ENCODE results near the gene AEN. TPM values are rescaled to one million over a fixed set of nuclear protein-coding genes. Genes with fewer than 3 reads are reported as not detected.

Gene AEN
- total and polyA plus RNA-seq, 2 of the 8 experiments (the other 6 are each of a cell fraction or from before 2014, with no cell fraction given), result 112 to 122 TPM

DNA sequence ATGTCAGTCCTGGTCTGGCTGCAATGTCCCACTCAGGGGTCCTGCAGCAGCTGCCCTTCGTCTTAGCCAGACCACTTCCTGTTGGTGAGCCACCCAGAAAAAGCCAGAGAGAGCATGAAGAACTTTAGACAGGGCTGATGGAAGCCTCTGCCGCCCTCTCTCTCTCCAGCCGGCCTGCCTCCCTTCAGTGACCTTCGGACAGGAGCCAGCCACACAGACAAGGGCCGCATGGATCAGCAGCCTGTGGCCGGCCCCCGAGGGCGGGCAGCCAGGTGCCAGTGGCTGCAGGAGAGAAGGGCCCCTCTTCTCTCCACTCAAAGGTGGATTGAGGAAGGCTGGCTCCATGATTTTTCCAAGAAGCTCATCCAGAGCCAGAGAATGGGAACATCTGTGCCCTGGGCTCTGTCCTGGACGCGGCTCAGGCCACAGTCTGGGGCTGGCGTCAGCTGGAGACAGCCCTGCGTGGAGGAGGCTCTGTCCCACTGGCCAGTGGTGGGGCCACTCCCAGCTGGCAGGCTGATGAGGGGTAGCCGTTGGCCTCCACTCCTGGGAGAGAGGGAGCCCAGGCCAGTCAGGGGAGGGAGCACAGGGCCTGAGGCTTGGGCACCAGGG is 60.6 kb downstream of the AEN start (continued):
- TF ChIP-seq SUZ12 (IDR thresholded peaks at IDR 0.05; ENCODE audit: low read length), result no peak
- TF ChIP-seq PHF8 (conservative IDR thresholded peaks at IDR 0.05; ENCODE audit: low read depth, low read length), result no peak
- no peak for TF ChIP-seq CEBPB (IDR thresholded peaks at IDR 0.05; ENCODE audit: low read depth, low read length)
- TF ChIP-seq, protein P1, sequence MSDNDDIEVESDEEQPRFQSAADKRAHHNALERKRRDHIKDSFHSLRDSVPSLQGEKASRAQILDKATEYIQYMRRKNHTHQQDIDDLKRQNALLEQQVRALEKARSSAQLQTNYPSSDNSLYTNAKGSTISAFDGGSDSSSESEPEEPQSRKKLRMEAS (IDR thresholded peaks at IDR 0.05), result no peak
- TF ChIP-seq RXRA (IDR thresholded peaks at IDR 0.05; ENCODE audit: insufficient read depth, low read depth, low read length), result no peak
- no peak for TF ChIP-seq CTBP2 (IDR thresholded peaks at IDR 0.05; ENCODE audit: borderline replicate concordance, insufficient read depth, insufficient read length, low read length)
- no peak for TF ChIP-seq CHD1 (IDR thresholded peaks at IDR 0.05; ENCODE audit: low read depth, low read length)
- TF ChIP-seq SIRT6 (IDR thresholded peaks at IDR 0.05; ENCODE audit: low read length), result no peak
- TF ChIP-seq EP300 (IDR thresholded peaks at IDR 0.05; ENCODE audit: borderline replicate concordance in 1 of 2, low read depth in 2 of 2, low read length in 2 of 2), result no peak
- TF ChIP-seq, protein P2, sequence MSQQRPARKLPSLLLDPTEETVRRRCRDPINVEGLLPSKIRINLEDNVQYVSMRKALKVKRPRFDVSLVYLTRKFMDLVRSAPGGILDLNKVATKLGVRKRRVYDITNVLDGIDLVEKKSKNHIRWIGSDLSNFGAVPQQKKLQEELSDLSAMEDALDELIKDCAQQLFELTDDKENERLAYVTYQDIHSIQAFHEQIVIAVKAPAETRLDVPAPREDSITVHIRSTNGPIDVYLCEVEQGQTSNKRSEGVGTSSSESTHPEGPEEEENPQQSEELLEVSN (IDR thresholded peaks at IDR 0.05), result no peak
- TF ChIP-seq SP2 (IDR thresholded peaks at IDR 0.05; ENCODE audit: low read length), result no peak
- no peak for TF ChIP-seq SAP30 (IDR thresholded peaks at IDR 0.05; ENCODE audit: insufficient read depth, insufficient replicate concordance, low read length)

MicroRNAs within 50 kb of the gene (microRNA counts, 767-probe panel; counts per million panel counts)
- microRNA hsa-miR-1179 (879 counts per million, percentile 95 among the panel's probes with 10 or more counts), microRNA hsa-miR-7-5p (879 counts per million, percentile 95 among the panel's probes with 10 or more counts)

Small RNAs within 50 kb of the gene (microRNA-seq; reads per million reads assigned to microRNA genes)
- 0.20 to 0.23 reads per million in 2 experiments for gene MIR1179 (ENCODE audit: borderline microRNAs expressed in 2 of 2, borderline number of aligned reads in 2 of 2, borderline replicate concordance in 1 of 2)
- gene MIR3529 (ENCODE audit: borderline microRNAs expressed in 2 of 2, borderline number of aligned reads in 2 of 2, borderline replicate concordance in 1 of 2), result 0 reads per million in 2 experiments
- gene MIR7-2 (ENCODE audit: borderline microRNAs expressed in 2 of 2, borderline number of aligned reads in 2 of 2, borderline replicate concordance in 1 of 2), result 0 reads per million in 2 experiments

Small RNAs within 50 kb of the gene (small RNA-seq; reads per million reads assigned to genes)
- gene MIR1179 (ENCODE audit: insufficient read depth) (3.1 reads per million, percentile 39 among the genes with 10 or more reads in this experiment), gene MIR7-2 (ENCODE audit: insufficient read depth) (13.2 reads per million, percentile 87 among the genes with 10 or more reads in this experiment)

Other genes starting within 250 kb of the AEN start
- gene MRPL46, start 154.0 kb upstream of the AEN start, total RNA-seq (2021; fragmentation: NEBNext Ultra II Directional; extraction: Animal tissue kit (Norgen Biotek cat#: 25700)), result 24.4 and 24.5 TPM in 2 replicates
- gene MRPL46, start 154.0 kb upstream of the AEN start, polyA plus RNA-seq (2011; rRNA removed), result 17.2 and 18.3 TPM in 2 replicates
- 41.4 and 50.4 TPM in 2 replicates for gene MRPS11, start 153.6 kb upstream of the AEN start, total RNA-seq (2021; fragmentation: NEBNext Ultra II Directional; extraction: Animal tissue kit (Norgen Biotek cat#: 25700))
- 57.6 and 59.2 TPM in 2 replicates for gene MRPS11, start 153.6 kb upstream of the AEN start, polyA plus RNA-seq (2011; rRNA removed)
- 5.4 and 6.1 TPM in 2 replicates for gene DET1, start 74.7 kb upstream of the AEN start, total RNA-seq (2021; fragmentation: NEBNext Ultra II Directional; extraction: Animal tissue kit (Norgen Biotek cat#: 25700))
- 7.7 and 8.5 TPM in 2 replicates for gene DET1, start 74.7 kb upstream of the AEN start, polyA plus RNA-seq (2011; rRNA removed)
- gene ISG20, start 17.7 kb downstream of the AEN start, total RNA-seq (2021; fragmentation: NEBNext Ultra II Directional; extraction: Animal tissue kit (Norgen Biotek cat#: 25700)), result 2.9 and 4.0 TPM in 2 replicates
- gene ISG20, start 17.7 kb downstream of the AEN start, polyA plus RNA-seq (2011; rRNA removed), result 5.0 and 5.2 TPM in 2 replicates
- gene ACAN, start 182.1 kb downstream of the AEN start, total RNA-seq (2021; fragmentation: NEBNext Ultra II Directional; extraction: Animal tissue kit (Norgen Biotek cat#: 25700)), result 0.67 and 0.71 TPM in 2 replicates
- 0.73 and 1.2 TPM in 2 replicates for gene ACAN, start 182.1 kb downstream of the AEN start, polyA plus RNA-seq (2011; rRNA removed)